Mononuclear cell (primary cell): Measurements from ENCODE around the gene MADD. TPM values are rescaled to one million over a fixed set of nuclear protein-coding genes. Genes with fewer than 3 reads are reported as not detected.
A peak's percentile ranks its signal among the peaks of the same experiment; 100 is the strongest.

Experiments used
- H3K27me3 ChIP-seq: 2 replicates; pipeline ENCODE4 v1.6.0; 2011; ENCODE audit warnings: low read length, control low read depth; ENCODE audit not compliant: insufficient read depth
- H3K4me1 ChIP-seq: 2 replicates; pipeline ENCODE4 v1.5.1; 2011; ENCODE audit warnings: mild to moderate bottlenecking, low read length, control low read depth; ENCODE audit not compliant: insufficient read depth
- H3K4me3 ChIP-seq: 2 replicates; pipeline ENCODE4 v1.5.1; 2011; ENCODE audit warnings: mild to moderate bottlenecking, low read length, moderate library complexity
- H3K9me3 ChIP-seq: 2 replicates; pipeline ENCODE4 v1.5.1; 2011; ENCODE audit warnings: low read depth, mild to moderate bottlenecking, control low read depth, low read length
- total RNA-seq: library from RNA; depleted of rRNA; stranded (reverse); fragments of >200 nt; gene quantifications from one replicate; pipeline ENCODE4 v1.2.3, GENCODE V29; 2012

The MADD gene
- total RNA-seq, 1 donor = 87.8 TPM

DNA sequence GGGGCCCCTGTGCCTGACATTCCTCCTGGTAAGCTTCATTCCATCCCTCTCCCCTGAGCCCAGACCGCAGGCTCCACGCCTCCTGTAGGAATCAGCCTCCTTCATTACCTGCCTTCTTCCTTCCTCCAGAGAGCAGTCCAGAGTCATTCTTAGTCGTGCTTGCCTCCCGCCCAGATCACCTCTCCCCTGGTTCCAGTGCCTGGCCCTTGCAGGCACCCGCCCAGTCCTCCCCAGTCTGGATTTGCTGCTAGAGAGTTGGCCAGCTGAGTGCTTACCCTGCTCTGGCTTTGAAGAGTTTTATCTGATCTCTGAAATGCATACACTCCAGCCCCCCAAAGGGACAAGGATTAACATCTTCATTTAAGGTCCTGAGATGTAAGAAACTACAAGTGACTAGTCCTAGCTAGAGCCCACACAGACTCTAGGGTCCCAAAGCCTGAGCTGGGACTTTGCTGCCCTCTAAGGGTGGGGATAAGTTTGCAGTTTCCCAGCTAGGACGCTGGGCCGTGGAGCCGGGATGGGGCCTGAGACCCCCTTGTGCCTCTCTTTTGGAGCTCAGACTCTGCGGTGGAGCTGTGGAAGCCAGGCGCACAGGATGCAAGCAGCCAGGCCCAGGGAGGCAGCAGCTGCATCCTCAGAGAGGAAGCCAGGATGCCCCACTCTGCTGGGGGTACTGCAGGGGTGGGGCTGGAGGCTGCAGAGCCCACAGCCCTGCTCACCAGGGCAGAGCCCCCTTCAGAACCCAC is 10.5 kb upstream of the MADD start:
- Histone ChIP-seq H3K27me3 (no peaks in the 10 kb centered on the region), H3K9me3 (no peaks in the 10 kb centered on the region), H3K4me1 (peaks cover 27% of the 10 kb centered on the region), H3K4me3 (no peak overlapping the region)

GRCh38 chr11:47260366-47260765 is 9.6 kb upstream of the MADD start:
- peaks cover 20% of the 10 kb centered on the region for H3K4me1 ChIP-seq
- no peaks in the 10 kb centered on the region for H3K27me3 ChIP-seq
- no peak overlapping the region for H3K4me3 ChIP-seq
- no peaks in the 10 kb centered on the region for H3K9me3 ChIP-seq

DNA sequence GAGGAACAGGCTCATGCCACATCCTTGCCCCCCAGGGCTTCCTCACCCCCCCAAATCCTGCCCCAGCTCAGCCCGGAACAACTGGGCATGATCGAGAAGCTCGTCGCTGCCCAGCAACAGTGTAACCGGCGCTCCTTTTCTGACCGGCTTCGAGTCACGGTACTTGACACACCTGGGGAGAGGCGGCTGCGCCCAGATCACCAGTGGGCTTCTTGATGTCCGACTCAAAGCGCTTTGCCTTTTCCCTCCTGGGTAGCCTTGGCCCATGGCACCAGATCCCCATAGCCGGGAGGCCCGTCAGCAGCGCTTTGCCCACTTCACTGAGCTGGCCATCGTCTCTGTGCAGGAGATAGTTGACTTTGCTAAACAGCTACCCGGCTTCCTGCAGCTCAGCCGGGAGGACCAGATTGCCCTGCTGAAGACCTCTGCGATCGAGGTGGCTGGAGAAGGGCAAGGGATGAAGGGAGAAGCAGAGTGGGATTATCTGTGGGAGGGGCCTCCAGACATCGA is 8.6 kb upstream of the MADD start:
- no peak overlapping the region for H3K4me3 ChIP-seq
- H3K4me1 ChIP-seq = peaks cover 28% of the 10 kb centered on the region
- no peaks in the 10 kb centered on the region for H3K9me3 ChIP-seq
- H3K27me3 ChIP-seq = no peaks in the 10 kb centered on the region

GRCh38 chr11:47264119-47264518 is 5.8 kb upstream of the MADD start:
- peaks cover 35% of the 10 kb centered on the region for H3K4me1 ChIP-seq
- no peak overlapping the region for H3K4me3 ChIP-seq
- H3K27me3 ChIP-seq = no peaks in the 10 kb centered on the region
- H3K9me3 ChIP-seq = no peaks in the 10 kb centered on the region

- H3K27me3 ChIP-seq = no peaks in the 10 kb centered on the region
- H3K9me3 ChIP-seq = no peaks in the 10 kb centered on the region
- no peak overlapping the region for H3K4me3 ChIP-seq
- H3K4me1 ChIP-seq = peaks cover 35% of the 10 kb centered on the region
These were observed 5.4 kb upstream of the MADD start for GRCh38 chr11:47264521-47264920.

DNA sequence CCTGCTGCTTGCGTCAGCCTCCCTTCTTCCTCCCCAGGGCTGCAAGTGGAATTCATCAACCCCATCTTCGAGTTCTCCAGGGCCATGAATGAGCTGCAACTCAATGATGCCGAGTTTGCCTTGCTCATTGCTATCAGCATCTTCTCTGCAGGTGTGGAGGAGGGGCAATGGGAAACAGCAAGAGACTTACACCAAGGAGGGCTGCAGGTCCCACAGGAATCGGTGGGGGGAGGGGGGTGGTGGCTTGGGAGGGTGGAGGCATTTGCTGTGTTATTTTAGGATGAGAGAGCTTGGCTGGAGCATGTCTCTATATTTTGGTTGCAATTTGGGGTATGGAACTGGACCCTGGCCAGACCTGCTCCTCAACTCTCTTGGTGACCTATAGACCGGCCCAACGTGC is 2.1 kb upstream of the MADD start:
- Histone ChIP-seq H3K4me1 (peaks cover 56% of the 10 kb centered on the region), H3K9me3 (no peaks in the 10 kb centered on the region), H3K27me3 (no peaks in the 10 kb centered on the region), H3K4me3 (no peak overlapping the region)

DNA sequence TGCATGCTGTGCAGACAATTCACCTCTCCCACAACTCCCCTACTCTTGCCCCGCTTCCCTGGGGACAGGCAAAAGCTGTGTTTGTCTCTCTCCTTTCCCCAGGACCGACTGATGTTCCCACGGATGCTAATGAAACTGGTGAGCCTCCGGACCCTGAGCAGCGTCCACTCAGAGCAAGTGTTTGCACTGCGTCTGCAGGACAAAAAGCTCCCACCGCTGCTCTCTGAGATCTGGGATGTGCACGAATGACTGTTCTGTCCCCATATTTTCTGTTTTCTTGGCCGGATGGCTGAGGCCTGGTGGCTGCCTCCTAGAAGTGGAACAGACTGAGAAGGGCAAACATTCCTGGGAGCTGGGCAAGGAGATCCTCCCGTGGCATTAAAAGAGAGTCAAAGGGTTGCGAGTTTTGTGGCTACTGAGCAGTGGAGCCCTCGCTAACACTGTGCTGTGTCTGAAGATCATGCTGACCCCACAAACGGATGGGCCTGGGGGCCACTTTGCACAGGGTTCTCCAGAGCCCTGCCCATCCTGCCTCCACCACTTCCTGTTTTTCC is 1.4 kb upstream of the MADD start:
- Histone ChIP-seq H3K4me1 (peaks cover 59% of the 10 kb centered on the region), H3K9me3 (no peaks in the 10 kb centered on the region), H3K4me3 (peak overlapping the region; percentile 59), H3K27me3 (no peaks in the 10 kb centered on the region)

DNA sequence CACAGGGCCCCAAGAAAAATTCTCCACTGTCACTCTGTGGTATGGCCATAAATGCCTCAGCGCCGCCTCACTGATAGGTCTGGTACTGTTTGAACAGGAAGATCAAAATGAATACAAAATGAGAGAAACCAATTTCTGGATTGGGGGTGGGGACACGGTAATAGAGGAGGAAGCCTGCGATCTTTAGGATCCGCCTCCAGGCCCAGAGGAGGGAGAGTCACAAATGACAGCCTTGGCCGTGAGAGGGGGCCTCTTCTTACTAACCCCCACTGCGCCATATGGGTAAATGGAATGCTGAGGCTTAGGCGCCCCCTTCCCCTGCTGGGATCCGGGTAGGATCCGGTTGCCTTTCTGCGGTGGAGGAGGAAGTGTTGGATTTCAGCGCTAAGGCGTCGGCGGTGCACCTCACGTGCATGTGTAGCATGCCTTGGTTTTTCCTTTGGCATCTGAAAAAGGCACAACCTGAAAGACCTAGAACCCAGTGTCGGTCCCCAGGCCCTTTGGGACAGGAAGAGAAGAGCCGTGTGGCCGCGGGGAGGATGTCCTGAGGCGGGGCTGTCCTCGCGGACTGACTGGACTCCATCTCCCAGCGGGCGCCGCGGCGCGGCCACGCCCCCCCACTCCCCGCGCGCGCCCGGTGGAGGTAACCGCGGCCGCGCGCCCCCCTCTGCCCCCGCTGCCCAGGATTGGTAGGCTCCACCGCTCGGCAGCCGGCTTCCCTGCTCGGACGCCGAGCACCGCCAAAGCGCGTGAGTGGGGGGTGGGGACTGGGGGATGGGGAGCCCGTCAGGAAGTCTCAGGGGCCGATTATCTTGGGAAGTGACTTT is 718 bp upstream of the MADD start:
- Histone ChIP-seq H3K4me3 (peak overlapping the region; percentile 59), H3K4me1 (peaks cover 59% of the 10 kb centered on the region), H3K9me3 (no peaks in the 10 kb centered on the region), H3K27me3 (no peaks in the 10 kb centered on the region)

GRCh38 chr11:47270331-47271271 is 668 bp downstream of the MADD start:
- peak overlapping the region; percentile 59 for H3K4me3 ChIP-seq
- no peaks in the 10 kb centered on the region for H3K27me3 ChIP-seq
- H3K4me1 ChIP-seq = peaks cover 54% of the 10 kb centered on the region
- no peaks in the 10 kb centered on the region for H3K9me3 ChIP-seq

GRCh38 chr11:47271328-47271727 is 1.4 kb downstream of the MADD start:
- Histone ChIP-seq H3K4me3 (peak overlapping the region; percentile 52), H3K9me3 (no peaks in the 10 kb centered on the region), H3K4me1 (peaks cover 48% of the 10 kb centered on the region), H3K27me3 (no peaks in the 10 kb centered on the region)

DNA sequence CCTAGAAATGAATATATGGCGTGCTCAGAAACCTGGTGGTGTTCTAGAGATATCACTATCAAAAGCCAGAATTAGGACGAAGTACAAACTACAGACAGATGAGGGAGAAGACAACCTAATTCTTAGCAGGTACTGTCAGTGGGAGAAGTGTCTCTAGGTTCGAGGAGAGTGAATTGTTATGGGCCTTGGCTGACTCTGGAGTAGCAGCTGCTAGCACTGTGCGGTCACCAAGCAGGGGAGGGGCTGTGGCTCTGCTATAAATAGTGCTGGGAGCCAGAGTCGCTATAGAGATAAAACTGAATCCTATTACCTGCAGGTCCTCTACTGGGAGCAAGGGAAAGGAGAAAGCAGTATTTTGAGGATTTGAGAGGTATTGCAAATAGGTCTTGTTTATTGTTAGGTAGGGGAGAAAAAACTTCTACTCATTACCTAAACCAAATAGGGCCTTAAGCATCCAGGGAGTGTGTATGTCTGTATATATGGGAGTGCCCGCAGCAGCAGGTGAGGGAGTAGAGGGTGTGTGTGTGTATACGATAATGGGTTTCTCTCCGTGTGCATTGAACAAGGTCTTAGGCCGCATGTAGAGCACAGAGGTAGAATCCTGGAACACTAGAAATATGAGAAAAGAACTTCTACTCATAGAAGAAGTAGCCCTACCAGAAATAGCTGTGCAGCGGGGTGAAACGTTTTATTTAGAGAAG is 2.2 kb downstream of the MADD start:
- no peaks in the 10 kb centered on the region for H3K9me3 ChIP-seq
- H3K27me3 ChIP-seq = no peaks in the 10 kb centered on the region
- no peak overlapping the region for H3K4me3 ChIP-seq
- peaks cover 48% of the 10 kb centered on the region for H3K4me1 ChIP-seq

GRCh38 chr11:47272706-47273105 is 2.8 kb downstream of the MADD start:
- peaks cover 43% of the 10 kb centered on the region for H3K4me1 ChIP-seq
- no peaks in the 10 kb centered on the region for H3K27me3 ChIP-seq
- H3K9me3 ChIP-seq = no peaks in the 10 kb centered on the region
- H3K4me3 ChIP-seq = no peak overlapping the region

DNA sequence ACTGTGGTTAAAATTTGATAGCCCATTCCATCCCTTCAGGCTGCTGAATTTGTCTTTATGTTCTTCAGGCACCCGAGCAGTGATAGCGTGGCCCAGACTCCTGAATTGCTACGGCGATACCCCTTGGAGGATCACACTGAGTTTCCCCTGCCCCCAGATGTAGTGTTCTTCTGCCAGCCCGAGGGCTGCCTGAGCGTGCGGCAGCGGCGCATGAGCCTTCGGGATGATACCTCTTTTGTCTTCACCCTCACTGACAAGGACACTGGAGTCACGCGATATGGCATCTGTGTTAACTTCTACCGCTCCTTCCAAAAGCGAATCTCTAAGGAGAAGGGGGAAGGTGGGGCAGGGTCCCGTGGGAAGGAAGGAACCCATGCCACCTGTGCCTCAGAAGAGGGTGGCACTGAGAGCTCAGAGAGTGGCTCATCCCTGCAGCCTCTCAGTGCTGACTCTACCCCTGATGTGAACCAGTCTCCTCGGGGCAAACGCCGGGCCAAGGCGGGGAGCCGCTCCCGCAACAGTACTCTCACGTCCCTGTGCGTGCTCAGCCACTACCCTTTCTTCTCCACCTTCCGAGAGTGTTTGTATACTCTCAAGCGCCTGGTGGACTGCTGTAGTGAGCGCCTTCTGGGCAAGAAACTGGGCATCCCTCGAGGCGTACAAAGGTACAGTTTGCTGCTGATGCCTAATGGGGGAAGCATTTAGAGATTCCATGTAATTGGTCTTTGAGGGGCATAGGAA is 4.7 kb downstream of the MADD start:
- Histone ChIP-seq H3K9me3 (no peaks in the 10 kb centered on the region), H3K4me1 (peaks cover 27% of the 10 kb centered on the region), H3K27me3 (no peaks in the 10 kb centered on the region), H3K4me3 (no peak overlapping the region)
